Liver (tissue), 9 donors: ENCODE data around the gene CDH23. TPM values are rescaled to one million over a fixed set of nuclear protein-coding genes. Genes with fewer than 3 reads are reported as not detected.

ENCODE experiments used
- DNase-seq: peaks from one replicate; pipeline ENCODE4 v3.0.0-alpha.2; 2017; ENCODE audit warnings: low spot score
- H3K27ac ChIP-seq, 2 donors: one replicate each; pipeline ENCODE4 v1.7.0; 2013; ENCODE audit warnings: inconsistent platforms in 2 of 2, low read length in 2 of 2, control low read depth in 1 of 2, low read depth in 1 of 2, mild to moderate bottlenecking in 1 of 2
- H3K27me3 ChIP-seq, 4 donors: one replicate each; pipeline versions ENCODE4 v1.6.1 to v1.7.0; 2013; ENCODE audit warnings: low read length in 3 of 4, inconsistent platforms in 1 of 4, mild to moderate bottlenecking in 1 of 4, moderate library complexity in 1 of 4; ENCODE audit not compliant: control insufficient read depth in 4 of 4, insufficient read depth in 4 of 4
- H3K36me3 ChIP-seq, 4 donors: one replicate each; pipeline versions ENCODE4 v1.6.1 to v1.7.0; 2013; ENCODE audit warnings: low read length in 3 of 4, mild to moderate bottlenecking in 3 of 4, low read depth in 1 of 4, moderate library complexity in 1 of 4; ENCODE audit not compliant: control insufficient read depth in 4 of 4, insufficient read depth in 3 of 4
- H3K4me1 ChIP-seq, 4 donors: one replicate each; pipeline versions ENCODE4 v1.6.1 to v1.7.0; 2013; ENCODE audit warnings: low read length in 3 of 4, mild to moderate bottlenecking in 3 of 4, moderate library complexity in 1 of 4; ENCODE audit not compliant: control insufficient read depth in 4 of 4, insufficient read depth in 4 of 4
- H3K4me3 ChIP-seq, 3 donors: one replicate each; pipeline versions ENCODE4 v1.6.1 to v1.7.0; 2013; ENCODE audit warnings: low read length in 3 of 3, control low read depth in 1 of 3, low read depth in 1 of 3, mild to moderate bottlenecking in 1 of 3
- H3K9ac ChIP-seq, 2 donors: one replicate each; pipeline ENCODE4 v1.7.0; 2013; ENCODE audit warnings: low read length in 2 of 2, mild to moderate bottlenecking in 2 of 2, moderate library complexity in 2 of 2, control low read depth in 1 of 2, low read depth in 1 of 2
- H3K9me3 ChIP-seq, 4 donors: one replicate each; pipeline versions ENCODE4 v1.6.1 to v1.7.0; 2013; ENCODE audit warnings: low read length in 3 of 4; ENCODE audit not compliant: control insufficient read depth in 4 of 4
- EGR1 ChIP-seq, 2 donors: IDR thresholded peaks; 2 replicates each; pipeline ENCODE4 v1.6.1; 2016 to 2018; ENCODE audit warnings: antibody characterized with exemption in 2 of 2, low read depth in 2 of 2
- FOXA1 ChIP-seq: IDR thresholded peaks from 2 replicates; pipeline ENCODE4 v1.6.1; 2016; ENCODE audit warnings: antibody characterized with exemption
- FOXA2 ChIP-seq: IDR thresholded peaks from 2 replicates; pipeline ENCODE4 v1.6.1; 2016; ENCODE audit warnings: antibody characterized with exemption
- GABPA ChIP-seq, 2 donors: IDR thresholded peaks in 1 of 2; conservative IDR thresholded peaks in 1 of 2; 2 replicates each; pipeline ENCODE4 v1.6.1; 2016; ENCODE audit warnings: antibody characterized with exemption in 2 of 2, mild to moderate bottlenecking in 1 of 2, moderate library complexity in 1 of 2
- HNF4A ChIP-seq, 2 donors: conservative IDR thresholded peaks; 2 replicates each; pipeline ENCODE4 v1.6.1; 2016; ENCODE audit warnings: antibody characterized with exemption in 2 of 2, mild to moderate bottlenecking in 2 of 2
- HNF4G ChIP-seq: IDR thresholded peaks from 2 replicates; pipeline ENCODE4 v1.6.1; 2016; ENCODE audit warnings: antibody characterized with exemption
- JUND ChIP-seq, 2 donors: IDR thresholded peaks; 2 replicates each; pipeline ENCODE4 v1.6.1; 2016; ENCODE audit warnings: antibody characterized with exemption in 2 of 2
- NR2F2 ChIP-seq: IDR thresholded peaks from 2 replicates; pipeline ENCODE4 v1.6.1; 2016; ENCODE audit warnings: antibody characterized with exemption
- RAD21 ChIP-seq, 2 donors: IDR thresholded peaks; 2 replicates each; pipeline ENCODE4 v1.6.1; 2016; ENCODE audit warnings: antibody characterized with exemption in 2 of 2, mild to moderate bottlenecking in 2 of 2
- RXRA ChIP-seq, 2 donors: IDR thresholded peaks; 2 replicates each; pipeline ENCODE4 v1.6.1; 2017 to 2018; ENCODE audit warnings: antibody characterized with exemption in 2 of 2, mild to moderate bottlenecking in 1 of 2
- SP1 ChIP-seq: IDR thresholded peaks from 2 replicates; pipeline ENCODE4 v1.6.1; 2018; ENCODE audit warnings: antibody characterized with exemption, mild to moderate bottlenecking
- TAF1 ChIP-seq: conservative IDR thresholded peaks from 2 replicates; pipeline ENCODE4 v1.6.1; 2016; ENCODE audit warnings: antibody characterized with exemption, mild to moderate bottlenecking
- YY1 ChIP-seq: IDR thresholded peaks from 2 replicates; pipeline ENCODE4 v1.6.1; 2016; ENCODE audit warnings: antibody characterized with exemption, mild to moderate bottlenecking
- WGBS: extraction: QIAGEN DNeasy Blood & Tissue Kit; methylation state at CpG from one replicate; pipeline ENCODE4 v1.1.7; 2013; 5-methylcytosine and 5-hydroxymethylcytosine counted together
- polyA plus RNA-seq, 2 donors: library from polyadenylated mRNA; stranded (reverse) in 1 of 2; unstranded in 1 of 2; fragments of 200-250 nt in 1 of 2; fragments of >200 nt in 1 of 2; fragmentation: Nextera tagmentation in 1 of 2; extraction: Ambion mirVana in 1 of 2; gene quantifications; one replicate each; pipeline versions ENCODE4 v1.2.1 to v1.2.3, GENCODE V29; 2013 to 2015
- total RNA-seq, 2 donors: library from RNA; depleted of rRNA; stranded (reverse); fragments of >200 nt; gene quantifications; one replicate each; pipeline ENCODE4 v1.2.3, GENCODE V29; 2014
- TF ChIP-seq, protein P1 (sequence below): IDR thresholded peaks from 2 replicates; pipeline ENCODE4 v1.6.1; 2016; ENCODE audit warnings: antibody characterized with exemption
- TF ChIP-seq, protein P2 (sequence below): IDR thresholded peaks from 2 replicates; pipeline ENCODE4 v1.6.1; 2016; ENCODE audit warnings: antibody characterized with exemption
- TF ChIP-seq, protein P3 (sequence below): IDR thresholded peaks from 2 replicates; pipeline ENCODE4 v1.6.1; 2016; ENCODE audit warnings: antibody characterized with exemption, mild to moderate bottlenecking
- TF ChIP-seq, protein P4 (sequence below): fragments of 150-350 bp; IDR thresholded peaks from 2 replicates; pipeline ENCODE4 v1.5.1; 2017; ENCODE audit warnings: improper control_type of control experiment, low read depth, low read length; ENCODE audit not compliant: missing input control
- TF ChIP-seq, protein P5 (sequence below): IDR thresholded peaks from 2 replicates; pipeline ENCODE4 v1.6.1; 2016; ENCODE audit warnings: antibody characterized with exemption
- donor health status: healthy.
- donor health status: healthy.
- donor health status: healthy.
- donor health status: healthy.
- donor health status: healthy.

The CDH23 gene
- total and polyA plus RNA-seq, 4 donors = 1.5 to 4.7 (median 3.4) TPM

DNA sequence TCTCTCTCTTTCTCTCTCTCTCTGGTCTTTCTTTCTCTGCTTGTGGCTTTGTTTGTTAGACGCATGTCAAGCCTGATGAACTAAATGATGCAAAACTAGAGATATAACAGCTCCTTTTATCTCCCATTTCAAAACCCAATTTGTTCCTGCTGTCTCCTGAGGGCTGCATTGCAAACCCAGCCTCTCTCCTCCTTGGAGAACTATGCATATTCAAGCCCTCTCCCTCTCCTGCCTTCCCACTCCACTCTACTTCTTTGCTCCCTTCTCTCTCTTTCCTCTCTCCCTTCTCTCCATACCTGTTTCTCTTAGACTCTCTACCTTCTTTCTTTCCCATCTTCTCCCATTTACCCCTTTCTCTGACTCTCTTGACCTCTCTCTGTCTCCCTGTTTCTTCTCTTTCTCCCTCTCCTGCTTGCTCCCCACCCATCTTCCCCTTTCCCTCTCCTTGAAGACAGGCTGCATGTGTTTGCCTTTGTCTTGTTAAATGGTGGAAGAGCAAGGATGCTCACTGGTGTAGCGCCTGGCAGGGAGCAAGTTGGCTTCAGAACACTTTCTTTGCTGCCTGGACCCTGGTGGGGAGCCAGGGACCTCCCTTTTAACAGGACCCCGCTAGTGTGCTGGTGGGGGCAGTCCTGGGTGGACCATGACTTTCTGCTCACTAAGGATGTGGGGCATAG, 142.9 kb downstream of the CDH23 start:
- no peak for DNase-seq
- Histone ChIP-seq H3K27me3 (no peaks in the 10 kb centered on the region), H3K4me1 (no peaks in the 10 kb centered on the region), H3K36me3 (no peaks in the 10 kb centered on the region), H3K9ac (no peak overlapping the region), H3K9me3 (no peaks in the 10 kb centered on the region), H3K27ac (no peak overlapping the region), H3K4me3 (no peak overlapping the region)
- 87% methylated on average over 3 of the region's 3 CpGs for WGBS
- TF ChIP-seq, protein P1, sequence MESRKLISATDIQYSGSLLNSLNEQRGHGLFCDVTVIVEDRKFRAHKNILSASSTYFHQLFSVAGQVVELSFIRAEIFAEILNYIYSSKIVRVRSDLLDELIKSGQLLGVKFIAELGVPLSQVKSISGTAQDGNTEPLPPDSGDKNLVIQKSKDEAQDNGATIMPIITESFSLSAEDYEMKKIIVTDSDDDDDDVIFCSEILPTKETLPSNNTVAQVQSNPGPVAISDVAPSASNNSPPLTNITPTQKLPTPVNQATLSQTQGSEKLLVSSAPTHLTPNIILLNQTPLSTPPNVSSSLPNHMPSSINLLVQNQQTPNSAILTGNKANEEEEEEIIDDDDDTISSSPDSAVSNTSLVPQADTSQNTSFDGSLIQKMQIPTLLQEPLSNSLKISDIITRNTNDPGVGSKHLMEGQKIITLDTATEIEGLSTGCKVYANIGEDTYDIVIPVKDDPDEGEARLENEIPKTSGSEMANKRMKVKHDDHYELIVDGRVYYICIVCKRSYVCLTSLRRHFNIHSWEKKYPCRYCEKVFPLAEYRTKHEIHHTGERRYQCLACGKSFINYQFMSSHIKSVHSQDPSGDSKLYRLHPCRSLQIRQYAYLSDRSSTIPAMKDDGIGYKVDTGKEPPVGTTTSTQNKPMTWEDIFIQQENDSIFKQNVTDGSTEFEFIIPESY = no peak
- TF ChIP-seq FOXA2 = no peak
- TF ChIP-seq, protein P2, sequence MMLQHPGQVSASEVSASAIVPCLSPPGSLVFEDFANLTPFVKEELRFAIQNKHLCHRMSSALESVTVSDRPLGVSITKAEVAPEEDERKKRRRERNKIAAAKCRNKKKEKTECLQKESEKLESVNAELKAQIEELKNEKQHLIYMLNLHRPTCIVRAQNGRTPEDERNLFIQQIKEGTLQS = no peak
- no peak for TF ChIP-seq TAF1
- no peak for TF ChIP-seq YY1
- TF ChIP-seq, protein P3, sequence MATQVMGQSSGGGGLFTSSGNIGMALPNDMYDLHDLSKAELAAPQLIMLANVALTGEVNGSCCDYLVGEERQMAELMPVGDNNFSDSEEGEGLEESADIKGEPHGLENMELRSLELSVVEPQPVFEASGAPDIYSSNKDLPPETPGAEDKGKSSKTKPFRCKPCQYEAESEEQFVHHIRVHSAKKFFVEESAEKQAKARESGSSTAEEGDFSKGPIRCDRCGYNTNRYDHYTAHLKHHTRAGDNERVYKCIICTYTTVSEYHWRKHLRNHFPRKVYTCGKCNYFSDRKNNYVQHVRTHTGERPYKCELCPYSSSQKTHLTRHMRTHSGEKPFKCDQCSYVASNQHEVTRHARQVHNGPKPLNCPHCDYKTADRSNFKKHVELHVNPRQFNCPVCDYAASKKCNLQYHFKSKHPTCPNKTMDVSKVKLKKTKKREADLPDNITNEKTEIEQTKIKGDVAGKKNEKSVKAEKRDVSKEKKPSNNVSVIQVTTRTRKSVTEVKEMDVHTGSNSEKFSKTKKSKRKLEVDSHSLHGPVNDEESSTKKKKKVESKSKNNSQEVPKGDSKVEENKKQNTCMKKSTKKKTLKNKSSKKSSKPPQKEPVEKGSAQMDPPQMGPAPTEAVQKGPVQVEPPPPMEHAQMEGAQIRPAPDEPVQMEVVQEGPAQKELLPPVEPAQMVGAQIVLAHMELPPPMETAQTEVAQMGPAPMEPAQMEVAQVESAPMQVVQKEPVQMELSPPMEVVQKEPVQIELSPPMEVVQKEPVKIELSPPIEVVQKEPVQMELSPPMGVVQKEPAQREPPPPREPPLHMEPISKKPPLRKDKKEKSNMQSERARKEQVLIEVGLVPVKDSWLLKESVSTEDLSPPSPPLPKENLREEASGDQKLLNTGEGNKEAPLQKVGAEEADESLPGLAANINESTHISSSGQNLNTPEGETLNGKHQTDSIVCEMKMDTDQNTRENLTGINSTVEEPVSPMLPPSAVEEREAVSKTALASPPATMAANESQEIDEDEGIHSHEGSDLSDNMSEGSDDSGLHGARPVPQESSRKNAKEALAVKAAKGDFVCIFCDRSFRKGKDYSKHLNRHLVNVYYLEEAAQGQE = no peak
- TF ChIP-seq RXRA (IDR thresholded peaks at IDR 0.05) = no peak
- no peak for TF ChIP-seq GABPA (IDR thresholded peaks at IDR 0.05 in 1 of 2, conservative IDR thresholded peaks at IDR 0.05 in 1 of 2)
- no peak for TF ChIP-seq EGR1 (IDR thresholded peaks at IDR 0.05; ENCODE audit: low read depth in 2 of 2)
- no peak for TF ChIP-seq HNF4A (conservative IDR thresholded peaks at IDR 0.05)
- no peak for TF ChIP-seq NR2F2
- no peak for TF ChIP-seq RAD21 (IDR thresholded peaks at IDR 0.05)
- TF ChIP-seq, protein P4, sequence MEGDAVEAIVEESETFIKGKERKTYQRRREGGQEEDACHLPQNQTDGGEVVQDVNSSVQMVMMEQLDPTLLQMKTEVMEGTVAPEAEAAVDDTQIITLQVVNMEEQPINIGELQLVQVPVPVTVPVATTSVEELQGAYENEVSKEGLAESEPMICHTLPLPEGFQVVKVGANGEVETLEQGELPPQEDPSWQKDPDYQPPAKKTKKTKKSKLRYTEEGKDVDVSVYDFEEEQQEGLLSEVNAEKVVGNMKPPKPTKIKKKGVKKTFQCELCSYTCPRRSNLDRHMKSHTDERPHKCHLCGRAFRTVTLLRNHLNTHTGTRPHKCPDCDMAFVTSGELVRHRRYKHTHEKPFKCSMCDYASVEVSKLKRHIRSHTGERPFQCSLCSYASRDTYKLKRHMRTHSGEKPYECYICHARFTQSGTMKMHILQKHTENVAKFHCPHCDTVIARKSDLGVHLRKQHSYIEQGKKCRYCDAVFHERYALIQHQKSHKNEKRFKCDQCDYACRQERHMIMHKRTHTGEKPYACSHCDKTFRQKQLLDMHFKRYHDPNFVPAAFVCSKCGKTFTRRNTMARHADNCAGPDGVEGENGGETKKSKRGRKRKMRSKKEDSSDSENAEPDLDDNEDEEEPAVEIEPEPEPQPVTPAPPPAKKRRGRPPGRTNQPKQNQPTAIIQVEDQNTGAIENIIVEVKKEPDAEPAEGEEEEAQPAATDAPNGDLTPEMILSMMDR = no peak
- TF ChIP-seq, protein P5, sequence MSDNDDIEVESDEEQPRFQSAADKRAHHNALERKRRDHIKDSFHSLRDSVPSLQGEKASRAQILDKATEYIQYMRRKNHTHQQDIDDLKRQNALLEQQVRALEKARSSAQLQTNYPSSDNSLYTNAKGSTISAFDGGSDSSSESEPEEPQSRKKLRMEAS = no peak
- no peak for TF ChIP-seq JUND (IDR thresholded peaks at IDR 0.05)
- no peak for TF ChIP-seq HNF4G
- TF ChIP-seq SP1 = no peak
- TF ChIP-seq FOXA1 = no peak
